GM23248 (cell line): ENCODE measurements around the gene TMEM40. TPM values are rescaled to one million over a fixed set of nuclear protein-coding genes. Genes with fewer than 3 reads are reported as not detected.

Experiments used
- DNase-seq: peaks from one replicate; pipeline ENCODE4 v3.0.0-alpha.2; 2015
- H2AFZ ChIP-seq: fragments of 200-600 bp; sonication (generic); 2 replicates; pipeline ENCODE4 v1.6.1; 2016; ENCODE audit warnings: antibody characterized with exemption
- H3F3A ChIP-seq: fragments of 200-600 bp; sonication (generic); 2 replicates; pipeline ENCODE4 v1.6.1; 2016; ENCODE audit warnings: mild to moderate bottlenecking, antibody characterized with exemption, mixed run types; ENCODE audit not compliant: insufficient read depth
- H3K27ac ChIP-seq: fragments of 200-600 bp; sonication (generic); 2 replicates; pipeline ENCODE4 v1.5.1; 2016; ENCODE audit warnings: mild to moderate bottlenecking
- H3K27me3 ChIP-seq: fragments of 200-600 bp; sonication (generic); replicated peaks from 2 replicates; pipeline ENCODE4 v1.6.1; 2016; ENCODE audit warnings: mild to moderate bottlenecking; ENCODE audit not compliant: insufficient read depth
- H3K36me3 ChIP-seq: fragments of 200-600 bp; sonication (generic); 2 replicates; pipeline ENCODE4 v1.6.1; 2016; ENCODE audit warnings: low read depth, mild to moderate bottlenecking
- H3K4me1 ChIP-seq: fragments of 200-600 bp; sonication (generic); 2 replicates; pipeline ENCODE4 v1.6.1; 2016; ENCODE audit warnings: mild to moderate bottlenecking; ENCODE audit not compliant: insufficient read depth
- H3K4me2 ChIP-seq: fragments of 200-600 bp; sonication (generic); one replicate; pipeline ENCODE4 v1.6.1; 2016; ENCODE audit warnings: mild to moderate bottlenecking; ENCODE audit not compliant: unreplicated experiment
- H3K4me3 ChIP-seq: fragments of 200-600 bp; sonication (generic); 2 replicates; pipeline ENCODE4 v1.5.1; 2016; ENCODE audit warnings: mild to moderate bottlenecking
- H3K79me2 ChIP-seq: fragments of 200-600 bp; sonication (generic); 2 replicates; pipeline ENCODE4 v1.6.1; 2016; ENCODE audit warnings: mild to moderate bottlenecking; ENCODE audit not compliant: insufficient read depth
- H3K9ac ChIP-seq: fragments of 200-600 bp; sonication (generic); 2 replicates; pipeline ENCODE4 v1.6.1; 2016; ENCODE audit warnings: mild to moderate bottlenecking
- H3K9me2 ChIP-seq: fragments of 200-600 bp; sonication (generic); 2 replicates; pipeline ENCODE4 v1.6.1; 2016; ENCODE audit warnings: mixed run types, mild to moderate bottlenecking, moderate library complexity; ENCODE audit not compliant: insufficient read depth
- H3K9me3 ChIP-seq: fragments of 200-600 bp; sonication (generic); one replicate; pipeline ENCODE4 v1.6.1; 2017; ENCODE audit warnings: low read depth
- H4K20me1 ChIP-seq: fragments of 200-600 bp; sonication (generic); 2 replicates; pipeline ENCODE4 v1.6.0; 2016; ENCODE audit not compliant: insufficient read depth
- EZH2 ChIP-seq: fragments of 200-600 bp; sonication (generic); IDR thresholded peaks from 2 replicates; pipeline ENCODE4 v1.6.1; 2018; ENCODE audit warnings: antibody characterized with exemption, mild to moderate bottlenecking; ENCODE audit not compliant: insufficient read depth, poor library complexity, severe bottlenecking
- EZH2phosphoT487 ChIP-seq: fragments of 200-600 bp; sonication (generic); IDR thresholded peaks from 2 replicates; pipeline ENCODE4 v1.6.1; 2018; ENCODE audit warnings: antibody characterized with exemption, moderate library complexity, mild to moderate bottlenecking, low read depth; ENCODE audit not compliant: insufficient read depth
- WGBS, 2 experiments: methylation state at CpG; one replicate each; pipeline ENCODE4 v1.1.6; 2015 to 2017; ENCODE audit warnings: low lambda C conversion rate in 2 of 2, low coverage in 1 of 2; ENCODE audit errors: missing lambda C conversion rate in 2 of 2; 5-methylcytosine and 5-hydroxymethylcytosine counted together
- in situ Hi-C: fragments of 300-500 bp; cut with MboI; formaldehyde crosslinking; loops from 2 replicates; pipeline ENCODE4 v1.15.0; 2020
- polyA plus RNA-seq: library from polyadenylated mRNA; unstranded; fragments of >200 nt; fragmentation: Nextera tagmentation; extraction: Ambion mirVana; gene quantifications from 2 replicates; pipeline ENCODE4 v1.2.1, GENCODE V29; 2016
- total RNA-seq: library from RNA; depleted of rRNA; stranded (reverse); fragments of >200 nt; shearing (Covaris generic); gene quantifications from 2 replicates; pipeline ENCODE4 v1.2.3, GENCODE V29; 2014

Gene TMEM40
- total and polyA plus RNA-seq, 2 experiments from 2014 or later = not detected

- peak; percentile 93 for DNase-seq
- Histone ChIP-seq H3K79me2 (no peaks in the 10 kb centered on the region), H3K9ac (peak overlapping the region; percentile 61), H3K9me2 (no peaks in the 10 kb centered on the region), H3K9me3 (no peaks in the 10 kb centered on the region), H3K36me3 (no peaks in the 10 kb centered on the region), H3K4me2 (peak overlapping the region; percentile 95), H3K27me3 (0 out of 2 replicates have a peak, but pooled peaks cover 3% of the 10 kb centered on the region), H2AFZ (peak overlapping the region; percentile 87), H4K20me1 (no peaks in the 10 kb centered on the region), H3K27ac (no peak overlapping the region), H3K4me3 (peak overlapping the region; percentile 69), H3K4me1 (no peaks in the 10 kb centered on the region), H3F3A (no peaks in the 10 kb centered on the region)
- WGBS, 2 experiments = 13% methylated on average over 17 of the region's 17 CpGs
- in situ Hi-C loops = no loop called here
- TF ChIP-seq EZH2 (no peak), EZH2phosphoT487 (no peak)
Observed at GRCh38 chr3:12719984-12720898, 38.8 kb downstream of the TMEM40 start.

- Histone ChIP-seq H3K4me3 (peak overlapping the region; percentile 69), H3K9me2 (no peaks in the 10 kb centered on the region), H3K27me3 (0 out of 2 replicates have a peak, but pooled peaks cover 3% of the 10 kb centered on the region), H3K27ac (no peak overlapping the region), H3F3A (no peaks in the 10 kb centered on the region), H3K36me3 (no peaks in the 10 kb centered on the region), H3K9ac (peak overlapping the region; percentile 61), H2AFZ (peak overlapping the region; percentile 87), H3K9me3 (no peaks in the 10 kb centered on the region), H3K79me2 (no peaks in the 10 kb centered on the region), H3K4me2 (peak overlapping the region; percentile 95), H4K20me1 (no peaks in the 10 kb centered on the region), H3K4me1 (no peaks in the 10 kb centered on the region)
- no peak for DNase-seq
- in situ Hi-C loops = no loop called here
- WGBS, 2 experiments = 26 to 29% methylated on average over 7 of the region's 7 CpGs
- TF ChIP-seq EZH2 (no peak), EZH2phosphoT487 (no peak)
Observed at GRCh38 chr3:12719541-12719940, 39.5 kb downstream of the TMEM40 start.

- Histone ChIP-seq H3K4me2 (no peak overlapping the region), H3F3A (no peaks in the 10 kb centered on the region), H3K79me2 (no peaks in the 10 kb centered on the region), H3K9me3 (no peaks in the 10 kb centered on the region), H3K36me3 (no peaks in the 10 kb centered on the region), H3K4me1 (no peaks in the 10 kb centered on the region), H4K20me1 (no peaks in the 10 kb centered on the region), H3K9ac (no peak overlapping the region), H3K27me3 (0 out of 2 replicates have a peak, but pooled peaks cover 3% of the 10 kb centered on the region), H2AFZ (no peak overlapping the region), H3K27ac (no peak overlapping the region), H3K4me3 (no peak overlapping the region), H3K9me2 (no peaks in the 10 kb centered on the region)
- TF ChIP-seq EZH2 (no peak), EZH2phosphoT487 (no peak)
- 88 to 89% methylated on average over 2 to 3 of the region's 3 CpGs for WGBS, 2 experiments
- in situ Hi-C loops = no loop called here
- DNase-seq = no peak
Observed at GRCh38 chr3:12716605-12717151, 42.4 kb downstream of the TMEM40 start.

- no peak for TF ChIP-seq EZH2phosphoT487
- TF ChIP-seq EZH2 = no peak
- Histone ChIP-seq H3K27ac (no peak overlapping the region), H4K20me1 (no peaks in the 10 kb centered on the region), H3K79me2 (no peaks in the 10 kb centered on the region), H3K9me3 (no peaks in the 10 kb centered on the region), H3K9ac (no peak overlapping the region), H3K4me3 (no peak overlapping the region), H3K27me3 (0 out of 2 replicates have a peak, but pooled peaks cover 1% of the 10 kb centered on the region), H2AFZ (no peak overlapping the region), H3K4me2 (no peak overlapping the region), H3K4me1 (no peaks in the 10 kb centered on the region), H3K36me3 (no peaks in the 10 kb centered on the region), H3K9me2 (no peaks in the 10 kb centered on the region), H3F3A (no peaks in the 10 kb centered on the region)
- in situ Hi-C loops = no loop called here
- no peak for DNase-seq
- WGBS, 2 experiments = 83 to 87% methylated on average over 4 of the region's 4 CpGs
Observed at GRCh38 chr3:12714278-12714677, 44.8 kb downstream of the TMEM40 start.
